Kidney (tissue), 14 donors: ENCODE measurements around the gene PRPF31. TPM values are rescaled to one million over a fixed set of nuclear protein-coding genes. Genes with fewer than 3 reads are reported as not detected.

Source experiments
- DNase-seq, 5 donors: peaks; one replicate each; pipeline ENCODE4 v3.0.0-alpha.2; 2013 to 2020
- FAIRE-seq: peaks from 2 replicates; lab custom pipeline; 2012; peaks lifted over from hg19 to GRCh38; lab: Jason Lieb, UNC
- H3K27ac ChIP-seq, 2 donors: one replicate each; pipeline ENCODE4 v1.7.0; 2013; ENCODE audit warnings: low read depth in 2 of 2, low read length in 2 of 2, inconsistent platforms in 1 of 2
- H3K27me3 ChIP-seq: one replicate; pipeline ENCODE4 v1.7.1; 2013; ENCODE audit warnings: low read length, inconsistent platforms; ENCODE audit not compliant: control insufficient read depth, insufficient read depth
- H3K36me3 ChIP-seq, 3 donors: one replicate each; pipeline versions ENCODE4 v1.7.0 to v1.7.1; 2013; ENCODE audit warnings: low read length in 3 of 3, control low read depth in 1 of 3, inconsistent platforms in 1 of 3; ENCODE audit not compliant: insufficient read depth in 3 of 3, control insufficient read depth in 2 of 3
- H3K4me1 ChIP-seq, 3 donors: one replicate each; pipeline versions ENCODE4 v1.7.0 to v1.7.1; 2013; ENCODE audit warnings: low read length in 3 of 3, inconsistent platforms in 1 of 3, low read depth in 1 of 3; ENCODE audit not compliant: control insufficient read depth in 2 of 3, insufficient read depth in 2 of 3
- H3K4me3 ChIP-seq, 3 donors: one replicate each; pipeline versions ENCODE4 v1.7.0 to v1.8.1; 2013; ENCODE audit warnings: low read length in 3 of 3, control low read depth in 1 of 3, inconsistent platforms in 1 of 3
- H3K9ac ChIP-seq, 3 donors: one replicate each; pipeline versions ENCODE4 v1.7.0 to v1.7.1; 2013; ENCODE audit warnings: low read length in 3 of 3, control low read depth in 1 of 3, inconsistent platforms in 1 of 3
- H3K9me3 ChIP-seq, 3 donors: one replicate each; pipeline versions ENCODE4 v1.7.0 to v1.7.1; 2013; ENCODE audit warnings: low read length in 3 of 3, control low read depth in 1 of 3, inconsistent platforms in 1 of 3; ENCODE audit not compliant: control insufficient read depth in 2 of 3, insufficient read depth in 1 of 3
- intact Hi-C: fragments of 100-400 bp; cut with DNase I; formaldehyde crosslinking; loops from one replicate; pipeline ENCODE4 v1.11.1; 2022
- polyA plus RNA-seq: library from polyadenylated mRNA; stranded (reverse); fragments of 350-450 nt; fragmentation: Illumina TruSeq; extraction: RNeasy Lipid Tissue Mini Kit (QIAGEN cat#74804); gene quantifications from one replicate; pipeline ENCODE4 v1.2.3, GENCODE V29; 2014; ENCODE audit warnings: low read depth, low replicate concordance; ENCODE audit not compliant: insufficient read depth
- total RNA-seq: library from RNA; stranded (reverse); fragmentation: NEBNext Ultra II Directional; extraction: Animal tissue kit (Norgen Biotek cat#: 25700); gene quantifications from one replicate; pipeline ENCODE4 v1.2.1, GENCODE V29; 2021
- TF ChIP-seq, protein P1 (sequence below): IDR thresholded peaks from 3 replicates; pipeline ENCODE4 v1.5.1; 2012; ENCODE audit warnings: mild to moderate bottlenecking, moderate library complexity, borderline replicate concordance; ENCODE audit not compliant: insufficient read depth; ENCODE audit errors: extremely low read depth
- donor health status: control.
- donor health status: control.
- donor health status: control.
- donor health status: control.
- donor health status: control.
- donor health status: DM: yes; HTN: yes; CAD: no.
- donor health status: Normal renal cell carcinoma (clear cell type).

The PRPF31 gene
- total and polyA plus RNA-seq, 2 donors from 2014 or later: 55.9 to 57.2 TPM

DNA sequence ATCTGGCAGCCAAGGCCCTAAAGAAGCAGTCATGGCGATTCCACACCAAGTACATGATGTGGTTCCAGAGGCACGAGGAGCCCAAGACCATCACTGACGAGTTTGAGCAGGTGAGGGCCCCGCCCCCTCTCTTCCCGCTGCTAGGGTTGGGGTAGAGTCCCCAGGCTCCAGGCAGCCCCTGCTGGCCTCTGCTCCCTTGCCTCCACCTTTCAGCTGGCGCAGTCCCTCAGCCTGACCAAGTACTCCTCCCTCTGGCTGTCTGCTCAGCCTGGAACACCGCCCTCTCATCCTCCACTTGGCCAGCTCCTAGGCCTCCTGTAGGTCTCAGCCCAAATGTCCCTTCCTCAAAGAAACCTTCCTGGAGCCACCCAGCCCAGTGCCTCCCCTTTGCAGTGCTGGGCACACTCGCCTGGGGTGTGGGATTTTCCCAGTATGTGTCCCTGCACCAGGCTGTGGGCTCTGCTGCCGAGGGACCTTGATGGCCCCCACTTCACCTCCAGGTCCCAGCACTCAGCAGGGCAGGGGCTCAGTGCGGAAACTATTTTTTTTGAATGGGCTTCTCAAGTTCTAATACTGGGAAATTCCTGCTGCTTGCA is 38.3 kb downstream of the PRPF31 start:
- Histone ChIP-seq H3K4me3 (no peak overlapping the region), H3K27me3 (no peaks in the 10 kb centered on the region), H3K36me3 (peaks cover 5 to 46% (median 39%) of the 10 kb centered on the region in 3 donors), H3K9me3 (no peaks in the 10 kb centered on the region), H3K27ac (no peak overlapping the region), H3K4me1 (peaks cover 0 to 8% (median 7%) of the 10 kb centered on the region in 3 donors), H3K9ac (no peak overlapping the region)
- no peak for DNase-seq
- no peak for FAIRE-seq
- TF ChIP-seq, protein P1, sequence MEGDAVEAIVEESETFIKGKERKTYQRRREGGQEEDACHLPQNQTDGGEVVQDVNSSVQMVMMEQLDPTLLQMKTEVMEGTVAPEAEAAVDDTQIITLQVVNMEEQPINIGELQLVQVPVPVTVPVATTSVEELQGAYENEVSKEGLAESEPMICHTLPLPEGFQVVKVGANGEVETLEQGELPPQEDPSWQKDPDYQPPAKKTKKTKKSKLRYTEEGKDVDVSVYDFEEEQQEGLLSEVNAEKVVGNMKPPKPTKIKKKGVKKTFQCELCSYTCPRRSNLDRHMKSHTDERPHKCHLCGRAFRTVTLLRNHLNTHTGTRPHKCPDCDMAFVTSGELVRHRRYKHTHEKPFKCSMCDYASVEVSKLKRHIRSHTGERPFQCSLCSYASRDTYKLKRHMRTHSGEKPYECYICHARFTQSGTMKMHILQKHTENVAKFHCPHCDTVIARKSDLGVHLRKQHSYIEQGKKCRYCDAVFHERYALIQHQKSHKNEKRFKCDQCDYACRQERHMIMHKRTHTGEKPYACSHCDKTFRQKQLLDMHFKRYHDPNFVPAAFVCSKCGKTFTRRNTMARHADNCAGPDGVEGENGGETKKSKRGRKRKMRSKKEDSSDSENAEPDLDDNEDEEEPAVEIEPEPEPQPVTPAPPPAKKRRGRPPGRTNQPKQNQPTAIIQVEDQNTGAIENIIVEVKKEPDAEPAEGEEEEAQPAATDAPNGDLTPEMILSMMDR: no peak
- intact Hi-C loops: no loop called here

DNA sequence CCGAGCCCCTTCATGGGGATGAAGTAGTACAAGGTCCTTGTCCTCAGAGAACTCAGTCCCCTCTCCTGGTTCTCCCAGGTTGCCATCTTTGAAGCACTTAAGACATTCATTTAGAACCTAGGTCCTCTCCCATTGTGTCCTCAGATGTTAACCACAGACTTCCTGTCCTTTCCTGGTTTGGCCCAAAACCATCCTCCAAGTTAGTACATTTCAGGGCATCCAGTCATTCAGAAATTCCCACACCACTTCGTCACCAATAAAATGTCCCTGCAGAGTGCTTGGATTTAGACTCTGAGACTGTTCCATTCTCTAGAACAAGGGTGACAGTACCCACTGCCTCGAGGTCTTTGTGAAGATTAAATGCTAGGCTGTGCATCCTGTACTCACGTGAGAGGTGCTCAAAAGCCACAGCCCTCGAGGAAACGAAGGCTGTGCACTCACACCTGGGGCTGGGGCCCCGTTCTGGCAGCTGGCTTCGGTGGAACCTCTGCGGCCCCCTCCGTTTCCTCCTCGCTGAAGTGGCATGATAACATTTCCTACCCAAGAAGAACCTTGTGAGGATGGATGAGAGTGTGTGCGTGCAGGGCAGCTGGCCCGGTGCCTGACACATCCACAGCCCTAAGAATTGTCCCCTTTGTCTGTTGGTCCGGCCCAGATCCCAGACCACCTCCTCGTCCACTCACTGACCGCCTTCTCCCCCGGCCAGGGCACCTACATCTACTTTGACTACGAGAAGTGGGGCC is 39.2 kb downstream of the PRPF31 start:
- DNase-seq (no peak), FAIRE-seq (no peak)
- H3K27me3 ChIP-seq: no peaks in the 10 kb centered on the region
- no peak overlapping the region for H3K4me3 ChIP-seq
- no peaks in the 10 kb centered on the region for H3K9me3 ChIP-seq
- H3K4me1 ChIP-seq: peaks cover 0 to 11% (median 8%) of the 10 kb centered on the region in 3 donors
- no peak overlapping the region for H3K27ac ChIP-seq
- H3K9ac ChIP-seq: no peak overlapping the region
- H3K36me3 ChIP-seq: peaks cover 4 to 43% (median 34%) of the 10 kb centered on the region in 3 donors
- TF ChIP-seq, protein P1: no peak
- intact Hi-C loops: no loop called here

DNA sequence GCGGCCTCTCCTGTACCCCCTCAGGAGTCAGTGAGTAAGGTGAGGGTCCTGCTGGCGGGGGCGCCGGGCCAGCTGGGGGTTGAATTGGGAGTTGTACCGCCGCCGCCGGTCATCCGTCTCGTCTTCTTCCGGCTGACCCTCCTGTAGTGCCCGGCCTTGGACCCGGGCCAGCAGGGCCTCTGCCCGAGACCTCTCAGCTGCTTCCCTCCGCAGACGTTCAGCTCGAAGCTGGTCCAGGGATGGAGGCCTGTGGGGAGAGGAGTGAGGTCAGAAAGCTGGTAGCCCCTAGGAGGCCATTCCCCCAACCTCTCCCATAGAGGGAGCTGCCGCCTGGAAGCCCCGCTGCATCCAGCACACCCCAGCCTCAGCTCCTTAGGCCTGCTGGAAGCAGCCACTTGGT is 40.1 kb downstream of the PRPF31 start:
- Histone ChIP-seq H3K27ac (no peak overlapping the region), H3K36me3 (peaks cover 4 to 43% (median 29%) of the 10 kb centered on the region in 3 donors), H3K9ac (no peak overlapping the region), H3K4me3 (no peak overlapping the region), H3K9me3 (no peaks in the 10 kb centered on the region), H3K27me3 (no peaks in the 10 kb centered on the region), H3K4me1 (peaks cover 0 to 18% (median 8%) of the 10 kb centered on the region in 3 donors)
- FAIRE-seq: no peak
- peak in 1 of 5 donors; percentile 63 for DNase-seq
- TF ChIP-seq, protein P1: no peak
- intact Hi-C loops: no loop called here
